ENCODE data around the gene RRAGD.

The RRAGD gene, protein sequence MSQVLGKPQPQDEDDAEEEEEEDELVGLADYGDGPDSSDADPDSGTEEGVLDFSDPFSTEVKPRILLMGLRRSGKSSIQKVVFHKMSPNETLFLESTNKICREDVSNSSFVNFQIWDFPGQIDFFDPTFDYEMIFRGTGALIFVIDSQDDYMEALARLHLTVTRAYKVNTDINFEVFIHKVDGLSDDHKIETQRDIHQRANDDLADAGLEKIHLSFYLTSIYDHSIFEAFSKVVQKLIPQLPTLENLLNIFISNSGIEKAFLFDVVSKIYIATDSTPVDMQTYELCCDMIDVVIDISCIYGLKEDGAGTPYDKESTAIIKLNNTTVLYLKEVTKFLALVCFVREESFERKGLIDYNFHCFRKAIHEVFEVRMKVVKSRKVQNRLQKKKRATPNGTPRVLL

DNA sequence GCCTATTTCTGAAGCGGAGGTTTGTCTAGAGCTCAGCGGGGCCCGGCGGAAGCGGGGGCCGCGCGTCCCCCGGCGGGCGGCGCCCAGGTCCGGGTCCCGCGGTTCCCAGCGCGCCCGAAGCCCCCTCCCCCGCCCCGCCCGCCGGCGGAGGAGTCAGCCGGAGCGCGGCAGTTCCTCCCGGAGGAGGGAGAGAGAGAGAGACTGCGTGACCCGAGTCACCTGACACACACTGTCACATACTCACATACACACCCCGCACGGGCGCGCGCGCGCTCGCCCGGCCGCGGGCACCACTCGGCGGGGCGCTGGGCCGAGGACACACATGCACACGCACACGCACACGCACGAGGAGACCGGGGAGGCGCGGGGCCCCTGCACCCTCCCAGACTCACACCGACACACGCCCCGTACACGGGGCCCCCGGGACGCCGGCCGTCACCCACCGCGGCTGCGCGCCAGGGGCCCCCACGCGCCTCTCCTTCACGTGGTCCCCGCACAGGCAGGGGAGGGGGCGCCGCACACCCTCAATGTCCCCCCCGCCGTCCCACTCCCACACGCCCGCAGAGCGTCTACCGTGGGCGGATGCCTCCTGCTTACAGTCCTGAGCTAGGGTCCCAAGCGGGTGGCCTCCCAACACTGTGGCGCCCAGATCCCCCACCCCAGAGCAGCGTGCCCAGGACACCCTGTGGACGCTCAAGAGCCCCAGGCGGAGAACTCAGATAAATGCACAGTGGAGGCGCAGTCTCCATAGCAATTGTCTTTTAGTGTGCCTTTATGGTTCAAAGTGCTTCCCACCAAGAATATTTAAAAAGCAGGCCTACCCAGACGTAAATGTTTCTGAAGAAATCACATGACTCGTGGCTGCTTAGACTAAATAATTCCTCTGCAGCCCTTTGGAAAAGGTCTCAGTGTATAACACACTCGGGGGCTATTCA lies at the start of gene RRAGD:
Gene RRAGD (minus strand): TSS at position 203 of the 935 bp plus-strand sequence. CDS start 280 bp downstream, outside the sequence.
- Mint-ChIP-seq H3K36me3 (peaks cover 2% of the 10 kb centered on the region), H3K9me3 (no peaks in the 10 kb centered on the region), H3K27ac (peak within 1 kb of the TSS; percentile 33), H3K27me3 (peaks cover 60% of the 10 kb centered on the region), H3K4me3 (peak within 1 kb of the TSS; percentile 94), H3K4me1 (peaks cover 24% of the 10 kb centered on the region)
- CTCF ChIA-PET: interaction anchor here (1.0 to 3.7 kb wide), 4 partner anchors 20 to 46 kb away, joined by 3 to 16 read pairs (median 9); partner anchors contain the start of gene ANKRD6
- DNase-seq: peak; percentile 77

DNA sequence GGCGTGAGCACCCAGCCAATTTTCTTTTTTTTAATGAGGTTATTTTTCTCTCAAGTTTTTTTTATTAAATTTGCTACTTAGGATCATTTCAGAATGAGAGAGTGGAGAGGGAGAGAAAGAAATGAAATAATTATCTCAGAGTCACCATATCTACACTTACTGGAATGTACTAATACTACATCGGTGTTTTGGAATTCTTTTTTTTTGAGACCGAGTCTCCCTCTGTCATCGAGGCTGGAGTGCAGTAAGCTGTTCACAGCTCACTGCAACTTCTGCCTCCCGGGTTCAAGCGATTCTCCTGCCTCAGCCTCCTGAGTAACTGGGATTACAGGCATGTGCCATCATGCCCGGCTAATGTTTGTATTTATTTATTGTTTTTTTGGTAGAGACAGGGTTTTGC lies 48.6 kb upstream of the RRAGD start:
- CTCF ChIA-PET: no interaction called here
- no peak overlapping the region for H3K4me3 Mint-ChIP-seq
- no peaks in the 10 kb centered on the region for H3K36me3 Mint-ChIP-seq
- no peaks in the 10 kb centered on the region for H3K4me1 Mint-ChIP-seq
- no peak for DNase-seq
- H3K9me3 Mint-ChIP-seq: peaks cover 1% of the 10 kb centered on the region
- H3K27me3 Mint-ChIP-seq: peaks cover 3% of the 10 kb centered on the region
- H3K27ac Mint-ChIP-seq: no peak overlapping the region

DNA sequence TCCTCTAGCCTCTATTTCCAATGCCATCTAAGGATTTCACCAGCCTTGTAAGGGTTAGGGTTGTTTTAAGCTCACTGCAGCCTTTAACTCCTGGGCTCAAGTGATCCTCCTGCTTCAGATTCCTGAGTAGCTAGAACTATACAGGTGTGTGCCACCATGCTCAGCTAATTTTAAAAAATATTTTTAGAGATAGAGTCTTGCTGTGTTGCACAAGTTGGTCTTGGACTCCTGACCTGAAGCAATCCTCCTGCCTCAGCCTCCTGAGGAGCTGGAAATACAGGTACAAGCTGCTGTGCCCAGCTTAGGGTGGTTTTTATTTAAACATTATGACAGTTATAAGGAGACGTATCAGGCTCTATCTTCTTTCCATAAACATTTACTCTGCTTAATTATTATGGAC lies 47.4 kb upstream of the RRAGD start:
- H3K27ac Mint-ChIP-seq: no peak overlapping the region
- peaks cover 1% of the 10 kb centered on the region for H3K9me3 Mint-ChIP-seq
- CTCF ChIA-PET: interaction anchor here (0.6 kb wide), 1 partner anchor 146 kb away, joined by 3 read pairs; no protein-coding TSS in a partner anchor
- H3K4me1 Mint-ChIP-seq: no peaks in the 10 kb centered on the region
- H3K36me3 Mint-ChIP-seq: no peaks in the 10 kb centered on the region
- H3K4me3 Mint-ChIP-seq: no peak overlapping the region
- H3K27me3 Mint-ChIP-seq: peaks cover under 1% of the 10 kb centered on the region
- DNase-seq: no peak

DNA sequence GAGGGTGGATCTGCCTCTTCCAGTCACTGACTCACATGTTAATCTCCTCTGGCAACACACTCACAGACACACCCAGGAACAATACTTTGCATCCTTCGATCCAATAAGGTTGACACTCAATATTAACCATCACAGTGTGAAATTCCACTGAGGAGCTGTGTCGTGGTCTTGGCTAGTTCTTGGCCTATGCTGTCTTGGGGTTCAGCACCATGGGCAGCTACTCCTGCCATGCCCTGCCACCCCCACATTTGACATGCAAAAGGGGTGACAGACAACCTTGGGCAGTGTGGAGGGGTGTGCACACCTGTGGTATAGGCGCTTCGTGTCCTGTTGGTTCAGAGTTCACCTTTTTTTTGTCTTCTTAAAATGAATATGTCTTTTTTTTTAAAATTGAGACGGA lies 46.6 kb upstream of the RRAGD start:
- H3K36me3 Mint-ChIP-seq: no peaks in the 10 kb centered on the region
- no peak overlapping the region for H3K27ac Mint-ChIP-seq
- H3K4me3 Mint-ChIP-seq: no peak overlapping the region
- H3K4me1 Mint-ChIP-seq: no peaks in the 10 kb centered on the region
- no peaks in the 10 kb centered on the region for H3K27me3 Mint-ChIP-seq
- peak; percentile 29 for DNase-seq
- peaks cover 1% of the 10 kb centered on the region for H3K9me3 Mint-ChIP-seq
- CTCF ChIA-PET: no interaction called here

GRCh38 chr6:89454300-89454699 lies 42.2 kb upstream of the RRAGD start:
- H3K27me3 Mint-ChIP-seq: peaks cover under 1% of the 10 kb centered on the region
- no peaks in the 10 kb centered on the region for H3K4me1 Mint-ChIP-seq
- no peak overlapping the region for H3K4me3 Mint-ChIP-seq
- H3K9me3 Mint-ChIP-seq: peaks cover 1% of the 10 kb centered on the region
- H3K36me3 Mint-ChIP-seq: no peaks in the 10 kb centered on the region
- no peak overlapping the region for H3K27ac Mint-ChIP-seq
- CTCF ChIA-PET: no interaction called here
- no peak for DNase-seq

GRCh38 chr6:89452281-89452680 lies 40.2 kb upstream of the RRAGD start:
- no peaks in the 10 kb centered on the region for H3K36me3 Mint-ChIP-seq

GRCh38 chr6:89449193-89449592 lies 37.1 kb upstream of the RRAGD start:
- Mint-ChIP-seq H3K27me3 (peaks cover 3% of the 10 kb centered on the region), H3K27ac (no peak overlapping the region), H3K36me3 (no peaks in the 10 kb centered on the region), H3K9me3 (no peaks in the 10 kb centered on the region), H3K4me3 (no peak overlapping the region), H3K4me1 (peaks cover 2% of the 10 kb centered on the region)
- CTCF ChIA-PET: no interaction called here
- no peak for DNase-seq

More at GRCh38 chr6:89452281-89452680, 40.2 kb upstream of the RRAGD start:
- Mint-ChIP-seq H3K27ac (no peak overlapping the region), H3K9me3 (peaks cover 1% of the 10 kb centered on the region), H3K4me1 (peaks cover 2% of the 10 kb centered on the region), H3K27me3 (peaks cover 3% of the 10 kb centered on the region), H3K4me3 (no peak overlapping the region)
- no peak for DNase-seq
- CTCF ChIA-PET: interaction anchor here (1.0 kb wide), 1 partner anchor 9 kb away, joined by 3 read pairs; no protein-coding TSS in a partner anchor

GRCh38 chr6:89443658-89444057 lies 31.6 kb upstream of the RRAGD start:
- Mint-ChIP-seq H3K4me1 (no peaks in the 10 kb centered on the region), H3K27me3 (peaks cover 6% of the 10 kb centered on the region), H3K4me3 (no peak overlapping the region), H3K36me3 (no peaks in the 10 kb centered on the region), H3K27ac (no peak overlapping the region), H3K9me3 (no peaks in the 10 kb centered on the region)
- DNase-seq: no peak
- CTCF ChIA-PET: no interaction called here

DNA sequence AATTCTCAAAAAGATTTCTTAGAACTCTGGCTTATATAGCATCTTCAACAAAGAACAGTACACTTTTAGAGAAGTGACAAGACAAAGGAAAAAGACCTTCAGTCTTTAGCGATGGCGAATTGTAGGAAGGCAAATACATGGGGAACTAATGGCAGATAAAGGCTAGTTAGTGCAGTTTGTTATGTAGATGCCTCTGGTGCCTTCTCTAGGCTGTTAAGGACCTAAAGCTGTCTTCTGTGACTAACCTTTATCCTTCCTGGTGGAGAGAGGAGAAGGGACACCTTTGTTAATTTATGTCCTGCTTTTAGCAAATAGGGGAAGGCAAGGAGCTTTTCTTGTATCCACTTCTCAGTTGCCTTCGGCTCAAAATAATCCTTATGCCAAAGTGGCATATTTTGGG lies 28.1 kb upstream of the RRAGD start:
- Mint-ChIP-seq H3K27me3 (peaks cover 14% of the 10 kb centered on the region), H3K27ac (no peak overlapping the region), H3K4me3 (no peak overlapping the region), H3K4me1 (no peaks in the 10 kb centered on the region), H3K9me3 (no peaks in the 10 kb centered on the region), H3K36me3 (no peaks in the 10 kb centered on the region)
- CTCF ChIA-PET: interaction anchor here (1.4 kb wide), 1 partner anchor 170 kb away, joined by 3 read pairs; no protein-coding TSS in a partner anchor
- DNase-seq: no peak

GRCh38 chr6:89439014-89439413 lies 26.9 kb upstream of the RRAGD start:
- no peaks in the 10 kb centered on the region for H3K36me3 Mint-ChIP-seq
- H3K27me3 Mint-ChIP-seq: peaks cover 26% of the 10 kb centered on the region
- H3K9me3 Mint-ChIP-seq: no peaks in the 10 kb centered on the region
- CTCF ChIA-PET: no interaction called here
- H3K4me3 Mint-ChIP-seq: no peak overlapping the region
- H3K27ac Mint-ChIP-seq: no peak overlapping the region
- peaks cover 7% of the 10 kb centered on the region for H3K4me1 Mint-ChIP-seq
- no peak for DNase-seq

DNA sequence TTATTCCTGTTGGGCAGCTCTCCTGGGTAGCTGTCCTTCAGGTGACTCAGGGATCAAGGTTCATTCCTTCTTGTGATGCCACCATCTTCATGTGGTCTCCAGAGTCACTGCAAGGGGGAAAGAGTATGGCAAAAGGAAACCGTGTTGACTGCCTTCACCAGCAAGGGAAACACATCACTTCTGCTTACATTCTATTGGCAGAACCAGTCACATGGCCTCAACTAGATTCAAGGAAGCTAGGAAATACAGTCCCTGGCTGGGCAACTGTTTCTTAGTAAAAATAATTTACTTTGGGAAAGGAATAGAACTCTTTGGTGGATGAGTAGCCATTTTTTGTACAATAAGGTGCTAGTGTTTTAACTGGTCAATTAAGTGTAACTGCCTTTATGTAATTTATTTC lies 26.2 kb upstream of the RRAGD start:
- no peak for DNase-seq
- Mint-ChIP-seq H3K9me3 (no peaks in the 10 kb centered on the region), H3K36me3 (no peaks in the 10 kb centered on the region), H3K27ac (no peak overlapping the region), H3K4me3 (no peak overlapping the region), H3K27me3 (peaks cover 32% of the 10 kb centered on the region), H3K4me1 (peaks cover 10% of the 10 kb centered on the region)
- CTCF ChIA-PET: interaction anchor here (1.0 kb wide), 1 partner anchor 71 kb away, joined by 3 read pairs; no protein-coding TSS in a partner anchor

- peaks cover 20% of the 10 kb centered on the region for H3K4me1 Mint-ChIP-seq
- no peak overlapping the region for H3K27ac Mint-ChIP-seq
- no peak for DNase-seq
- no peak overlapping the region for H3K4me3 Mint-ChIP-seq
- CTCF ChIA-PET: interaction anchor here (0.9 to 1.3 kb wide), 3 partner anchors 173 to 1043 kb away, joined by 3 to 4 read pairs (median 3); no protein-coding TSS in a partner anchor
- no peaks in the 10 kb centered on the region for H3K36me3 Mint-ChIP-seq
- H3K27me3 Mint-ChIP-seq: peaks cover 35% of the 10 kb centered on the region
- H3K9me3 Mint-ChIP-seq: no peaks in the 10 kb centered on the region
These were observed 24.2 kb upstream of the RRAGD start for GRCh38 chr6:89436226-89436625.

- H3K27ac Mint-ChIP-seq: no peak overlapping the region
- H3K4me3 Mint-ChIP-seq: no peak overlapping the region
- no peak for DNase-seq
- CTCF ChIA-PET: interaction anchor here (1.5 to 1.6 kb wide), 2 partner anchors 63 to 174 kb away, joined by 4 to 10 read pairs; no protein-coding TSS in a partner anchor
- peaks cover 47% of the 10 kb centered on the region for H3K27me3 Mint-ChIP-seq
- peaks cover 20% of the 10 kb centered on the region for H3K4me1 Mint-ChIP-seq
- H3K9me3 Mint-ChIP-seq: no peaks in the 10 kb centered on the region
- no peaks in the 10 kb centered on the region for H3K36me3 Mint-ChIP-seq
These were observed 22.9 kb upstream of the RRAGD start for GRCh38 chr6:89434954-89435353.

GRCh38 chr6:89434150-89434499 lies 22.1 kb upstream of the RRAGD start:
- Mint-ChIP-seq H3K9me3 (no peaks in the 10 kb centered on the region), H3K4me1 (peaks cover 20% of the 10 kb centered on the region), H3K27ac (no peak overlapping the region), H3K27me3 (peaks cover 51% of the 10 kb centered on the region), H3K4me3 (peak overlapping the region; percentile 81), H3K36me3 (no peaks in the 10 kb centered on the region)
- CTCF ChIA-PET: interaction anchor here (1.1 to 1.6 kb wide), 4 partner anchors 38 to 175 kb away, joined by 3 to 10 read pairs (median 4); no protein-coding TSS in a partner anchor
- DNase-seq: no peak
